Activated T-helper 1 cell treated with anti-CD3 and anti-CD28 coated beads, Interleukin-12 subunit alpha, Interleukin-12 subunit beta, Interleukin-2, Interleukin-4 antibody, amounts not matched to agents 30 ng/mL and 10 ng/mL and 1 ng/mL, durations not matched to agents 14 hours and 24 hours and 36 hours (primary cell): ENCODE measurements around the gene PRDM11. TPM values are rescaled to one million over a fixed set of nuclear protein-coding genes. Genes with fewer than 3 reads are reported as not detected.

Experiments used
- DNase-seq: peaks from one replicate; pipeline ENCODE4 v3.0.0; 2021; ENCODE audit warnings: low spot score
- H3K27ac Mint-ChIP-seq: one replicate; pipeline ENCODE4 v1.8.0; 2021; ENCODE audit warnings: mild to moderate bottlenecking, mixed read lengths
- H3K27me3 Mint-ChIP-seq: one replicate; pipeline ENCODE4 v1.8.0; 2022; ENCODE audit warnings: mild to moderate bottlenecking, moderate library complexity, mixed read lengths; ENCODE audit not compliant: insufficient read depth
- H3K36me3 Mint-ChIP-seq: one replicate; pipeline ENCODE4 v1.8.0; 2021; ENCODE audit warnings: low read depth, mixed read lengths
- H3K4me1 Mint-ChIP-seq: one replicate; pipeline ENCODE4 v1.8.0; 2021; ENCODE audit warnings: low read depth, mixed read lengths
- H3K4me3 Mint-ChIP-seq: one replicate; pipeline ENCODE4 v1.8.0; 2021; ENCODE audit warnings: mild to moderate bottlenecking, moderate library complexity, mixed read lengths
- H3K9me3 Mint-ChIP-seq: one replicate; pipeline ENCODE4 v1.8.0; 2021; ENCODE audit warnings: mixed read lengths
- intact Hi-C: fragments of 100-400 bp; cut with micrococcal nuclease; formaldehyde crosslinking; loops from one replicate; pipeline ENCODE4 v1.15.1; 2024
- total RNA-seq: library from RNA; stranded (reverse); gene quantifications from 2 replicates; pipeline ENCODE4 v1.2.3, GENCODE V29; 2022

The PRDM11 gene
- total RNA-seq, 1 donor from 2014 or later, result 2.2 TPM

GRCh38 chr11:45250035-45250718, 103.7 kb downstream of the PRDM11 start:
- Mint-ChIP-seq H3K4me3 (no peak overlapping the region), H3K4me1 (no peaks in the 10 kb centered on the region), H3K27ac (no peak overlapping the region), H3K36me3 (no peaks in the 10 kb centered on the region), H3K27me3 (peaks cover 2% of the 10 kb centered on the region), H3K9me3 (no peaks in the 10 kb centered on the region)
- no peak for DNase-seq
- intact Hi-C loops, result no loop called here

GRCh38 chr11:45252134-45252856, 105.9 kb downstream of the PRDM11 start:
- H3K36me3 Mint-ChIP-seq, result no peaks in the 10 kb centered on the region
- H3K27me3 Mint-ChIP-seq, result peaks cover 2% of the 10 kb centered on the region
- H3K4me1 Mint-ChIP-seq, result no peaks in the 10 kb centered on the region
- intact Hi-C loops, result loop anchor here (2.0 kb wide), 2 partner anchors 41 to 81 kb away; no protein-coding TSS in a partner anchor
- DNase-seq, result no peak
- H3K4me3 Mint-ChIP-seq, result no peak overlapping the region
- H3K9me3 Mint-ChIP-seq, result no peaks in the 10 kb centered on the region
- H3K27ac Mint-ChIP-seq, result no peak overlapping the region

- H3K27me3 Mint-ChIP-seq, result peaks cover 2% of the 10 kb centered on the region
- H3K36me3 Mint-ChIP-seq, result no peaks in the 10 kb centered on the region
- no peak overlapping the region for H3K4me3 Mint-ChIP-seq
- intact Hi-C loops, result loop anchor here (2.0 kb wide), 2 partner anchors 40 to 80 kb away; no protein-coding TSS in a partner anchor
- DNase-seq, result no peak
- H3K9me3 Mint-ChIP-seq, result no peaks in the 10 kb centered on the region
- H3K27ac Mint-ChIP-seq, result no peak overlapping the region
- no peaks in the 10 kb centered on the region for H3K4me1 Mint-ChIP-seq
Measured at GRCh38 chr11:45252877-45253276, 106.4 kb downstream of the PRDM11 start.

- H3K36me3 Mint-ChIP-seq, result no peaks in the 10 kb centered on the region
- no peaks in the 10 kb centered on the region for H3K4me1 Mint-ChIP-seq
- peaks cover 2% of the 10 kb centered on the region for H3K27me3 Mint-ChIP-seq
- H3K27ac Mint-ChIP-seq, result no peak overlapping the region
- no peak overlapping the region for H3K4me3 Mint-ChIP-seq
- no peaks in the 10 kb centered on the region for H3K9me3 Mint-ChIP-seq
- no peak for DNase-seq
- intact Hi-C loops, result loop anchor here (2.0 kb wide), 2 partner anchors 39 to 79 kb away; no protein-coding TSS in a partner anchor
Measured at GRCh38 chr11:45253640-45254039, 107.2 kb downstream of the PRDM11 start.

GRCh38 chr11:45254070-45254469, 107.6 kb downstream of the PRDM11 start:
- Mint-ChIP-seq H3K4me3 (no peak overlapping the region), H3K4me1 (no peaks in the 10 kb centered on the region)
- intact Hi-C loops, result no loop called here

GRCh38 chr11:45258982-45259530, 112.6 kb downstream of the PRDM11 start:
- Mint-ChIP-seq H3K27ac (no peak overlapping the region), H3K9me3 (no peaks in the 10 kb centered on the region), H3K36me3 (no peaks in the 10 kb centered on the region), H3K4me1 (no peaks in the 10 kb centered on the region), H3K27me3 (peaks cover 5% of the 10 kb centered on the region), H3K4me3 (no peak overlapping the region)
- intact Hi-C loops, result no loop called here
- DNase-seq, result no peak

More at GRCh38 chr11:45254070-45254469, 107.6 kb downstream of the PRDM11 start:
- DNase-seq, result no peak
- no peak overlapping the region for H3K27ac Mint-ChIP-seq
- H3K9me3 Mint-ChIP-seq, result no peaks in the 10 kb centered on the region
- H3K27me3 Mint-ChIP-seq, result peaks cover 2% of the 10 kb centered on the region
- H3K36me3 Mint-ChIP-seq, result no peaks in the 10 kb centered on the region

- H3K27me3 Mint-ChIP-seq, result peaks cover 5% of the 10 kb centered on the region
- intact Hi-C loops, result no loop called here
- no peak for DNase-seq
- H3K27ac Mint-ChIP-seq, result no peak overlapping the region
- no peak overlapping the region for H3K4me3 Mint-ChIP-seq
- no peaks in the 10 kb centered on the region for H3K4me1 Mint-ChIP-seq
- no peaks in the 10 kb centered on the region for H3K36me3 Mint-ChIP-seq
- H3K9me3 Mint-ChIP-seq, result no peaks in the 10 kb centered on the region
Measured at GRCh38 chr11:45259592-45259991, 113.2 kb downstream of the PRDM11 start.

- no peaks in the 10 kb centered on the region for H3K9me3 Mint-ChIP-seq
- H3K4me3 Mint-ChIP-seq, result no peak overlapping the region
- no peak for DNase-seq
- no peaks in the 10 kb centered on the region for H3K4me1 Mint-ChIP-seq
- no peaks in the 10 kb centered on the region for H3K36me3 Mint-ChIP-seq
- no peak overlapping the region for H3K27ac Mint-ChIP-seq
- peaks cover 5% of the 10 kb centered on the region for H3K27me3 Mint-ChIP-seq
- intact Hi-C loops, result no loop called here
Measured at GRCh38 chr11:45260071-45260470, 113.6 kb downstream of the PRDM11 start.

- H3K36me3 Mint-ChIP-seq, result no peaks in the 10 kb centered on the region
- DNase-seq, result no peak
- peaks cover 5% of the 10 kb centered on the region for H3K27me3 Mint-ChIP-seq
- no peaks in the 10 kb centered on the region for H3K4me1 Mint-ChIP-seq
- intact Hi-C loops, result no loop called here
- H3K4me3 Mint-ChIP-seq, result no peak overlapping the region
- no peaks in the 10 kb centered on the region for H3K9me3 Mint-ChIP-seq
- H3K27ac Mint-ChIP-seq, result no peak overlapping the region
Measured at GRCh38 chr11:45262900-45263299, 116.5 kb downstream of the PRDM11 start.

GRCh38 chr11:45263773-45264172, 117.3 kb downstream of the PRDM11 start:
- no peak overlapping the region for H3K4me3 Mint-ChIP-seq
- peaks cover 3% of the 10 kb centered on the region for H3K27me3 Mint-ChIP-seq
- DNase-seq, result no peak

GRCh38 chr11:45264839-45265515, 118.5 kb downstream of the PRDM11 start:
- H3K27ac Mint-ChIP-seq, result no peak overlapping the region
- no peak for DNase-seq
- peaks cover 2% of the 10 kb centered on the region for H3K27me3 Mint-ChIP-seq
- no peak overlapping the region for H3K4me3 Mint-ChIP-seq
- no peaks in the 10 kb centered on the region for H3K9me3 Mint-ChIP-seq
- intact Hi-C loops, result no loop called here
- H3K4me1 Mint-ChIP-seq, result no peaks in the 10 kb centered on the region
- no peaks in the 10 kb centered on the region for H3K36me3 Mint-ChIP-seq

More at GRCh38 chr11:45263773-45264172, 117.3 kb downstream of the PRDM11 start:
- no peaks in the 10 kb centered on the region for H3K4me1 Mint-ChIP-seq
- no peak overlapping the region for H3K27ac Mint-ChIP-seq
- intact Hi-C loops, result no loop called here
- H3K9me3 Mint-ChIP-seq, result no peaks in the 10 kb centered on the region
- no peaks in the 10 kb centered on the region for H3K36me3 Mint-ChIP-seq

GRCh38 chr11:45265969-45266675, 119.7 kb downstream of the PRDM11 start:
- intact Hi-C loops, result no loop called here
- no peak for DNase-seq
- H3K27ac Mint-ChIP-seq, result no peak overlapping the region
- no peaks in the 10 kb centered on the region for H3K9me3 Mint-ChIP-seq
- no peak overlapping the region for H3K4me3 Mint-ChIP-seq
- no peaks in the 10 kb centered on the region for H3K4me1 Mint-ChIP-seq
- H3K27me3 Mint-ChIP-seq, result peaks cover 4% of the 10 kb centered on the region
- no peaks in the 10 kb centered on the region for H3K36me3 Mint-ChIP-seq
